Melanocyte of skin (primary cell): ENCODE results near the gene CPA5. TPM values are rescaled to one million over a fixed set of nuclear protein-coding genes. Genes with fewer than 3 reads are reported as not detected.

ENCODE experiments used
- total RNA-seq, 2 donors: library from RNA; depleted of rRNA; stranded (reverse); fragments of >200 nt; gene quantifications; 2 replicates each; pipeline ENCODE4 v1.2.3, GENCODE V29; 2012

Gene CPA5, protein sequence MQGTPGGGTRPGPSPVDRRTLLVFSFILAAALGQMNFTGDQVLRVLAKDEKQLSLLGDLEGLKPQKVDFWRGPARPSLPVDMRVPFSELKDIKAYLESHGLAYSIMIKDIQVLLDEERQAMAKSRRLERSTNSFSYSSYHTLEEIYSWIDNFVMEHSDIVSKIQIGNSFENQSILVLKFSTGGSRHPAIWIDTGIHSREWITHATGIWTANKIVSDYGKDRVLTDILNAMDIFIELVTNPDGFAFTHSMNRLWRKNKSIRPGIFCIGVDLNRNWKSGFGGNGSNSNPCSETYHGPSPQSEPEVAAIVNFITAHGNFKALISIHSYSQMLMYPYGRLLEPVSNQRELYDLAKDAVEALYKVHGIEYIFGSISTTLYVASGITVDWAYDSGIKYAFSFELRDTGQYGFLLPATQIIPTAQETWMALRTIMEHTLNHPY
- total RNA-seq: not detected

DNA sequence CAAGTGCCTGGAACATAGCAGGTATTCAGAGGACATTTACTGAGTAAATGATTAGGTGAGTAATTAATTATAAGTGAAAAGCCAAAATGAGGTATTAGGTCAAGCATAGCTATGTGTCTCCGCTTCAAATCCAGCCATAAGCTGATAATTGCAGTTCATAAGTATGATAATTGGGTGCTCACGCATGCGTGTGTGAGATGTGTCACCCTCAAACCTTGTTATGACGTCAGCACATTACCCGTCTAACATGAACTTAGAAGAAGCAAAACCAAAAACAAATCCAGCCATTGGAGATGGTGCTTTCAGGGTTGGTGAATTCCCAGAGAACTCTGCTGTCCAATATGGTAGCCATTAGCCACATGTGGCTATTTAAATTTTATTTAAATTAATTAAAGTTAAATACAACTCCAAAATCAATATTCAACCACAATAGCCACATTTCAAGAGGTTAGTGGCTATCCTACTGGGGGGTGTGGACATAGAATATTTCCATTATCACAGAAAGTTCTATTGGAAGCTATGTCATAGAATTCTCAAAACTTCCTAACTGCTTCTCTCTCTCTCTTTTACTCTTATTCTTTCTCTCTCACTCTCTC, at the start of gene CPA5:
Gene CPA5, plus strand, starts transcription at position 546 of the 596 bp plus-strand sequence. CDS start 1,670 bp downstream, outside the sequence.

DNA sequence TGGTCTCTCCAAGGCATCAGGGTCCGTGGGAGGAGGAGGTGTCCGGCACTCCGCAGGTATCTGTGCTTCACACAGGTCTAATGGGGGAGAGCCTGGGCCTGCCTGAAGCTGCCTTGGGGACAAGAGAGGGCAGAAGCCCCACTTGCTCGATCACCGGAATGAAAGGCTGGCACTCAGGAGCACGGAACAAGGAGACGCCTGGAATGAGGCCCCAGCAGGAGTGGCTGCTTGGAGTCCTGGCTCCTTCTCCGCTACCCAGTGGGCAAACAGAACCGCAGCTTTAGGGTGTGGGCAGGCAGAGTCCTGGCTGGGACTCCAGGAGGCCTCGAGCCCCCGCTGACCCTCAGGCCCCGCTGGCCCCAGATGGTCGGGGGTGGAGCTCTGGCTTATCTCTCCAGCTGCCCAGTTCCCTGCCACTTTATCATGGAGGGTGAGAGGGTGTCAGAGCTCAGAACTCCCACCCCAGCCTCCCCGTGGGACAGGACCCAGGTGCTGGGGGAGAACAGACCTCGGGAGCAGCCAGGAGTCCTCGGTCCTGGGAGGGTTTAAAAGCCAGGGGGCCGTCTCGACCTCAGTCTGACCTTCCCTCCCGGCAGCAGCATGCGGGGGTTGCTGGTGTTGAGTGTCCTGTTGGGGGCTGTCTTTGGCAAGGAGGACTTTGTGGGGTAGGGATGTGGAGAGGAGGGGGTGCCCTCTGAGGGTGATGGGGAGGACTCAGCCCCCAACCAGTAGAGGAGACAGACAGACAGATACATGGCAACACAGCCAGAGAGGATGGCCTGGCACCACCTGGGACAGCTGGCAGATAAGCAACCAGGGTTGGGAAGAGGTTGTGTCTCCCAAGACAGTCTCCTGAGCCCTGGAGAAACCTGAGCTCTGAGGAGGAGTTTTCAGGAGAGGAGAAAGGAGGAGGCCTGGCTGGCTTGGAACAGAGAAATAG, 35.6 kb downstream of the CPA5 start, which contains the start of gene CPA1:
Gene CPA1, plus strand, starts transcription at position 574 of the 940 bp plus-strand sequence. Its CDS starts 27 bp downstream, at position 601.

Other genes with a start within 250 kb of the CPA5 start
- gene TMEM209, start 139.4 kb upstream of the CPA5 start, total RNA-seq: 10 to 100 TPM; 22.7 to 30.3 TPM
- not detected for gene SSMEM1, start 137.0 kb upstream of the CPA5 start, total RNA-seq
- not detected for gene CPA2, start 78.0 kb upstream of the CPA5 start, total RNA-seq
- under 1 TPM; 0.34 to 0.67 TPM for gene CPA4, start 51.7 kb upstream of the CPA5 start, total RNA-seq
- gene CPA1, start 35.7 kb downstream of the CPA5 start, total RNA-seq: not detected
- gene CEP41, start 96.2 kb downstream of the CPA5 start, total RNA-seq: 10 to 100 TPM; 18.6 to 23.0 TPM
- gene MEST, start 147.3 kb downstream of the CPA5 start, total RNA-seq: 1 to 10 TPM; 1.3 to 1.7 TPM